Measurements from ENCODE around the gene LENG8.

The LENG8 gene

GRCh38 chr19:54433697-54434096 is 15.3 kb upstream of the LENG8 start:
- DNase-seq (ENCODE audit: low read depth), result no peak
- H3K4me3 ChIP-seq (ENCODE audit: control insufficient read depth, low read depth, low read length), result no peak overlapping the region

GRCh38 chr19:54434112-54434872 is 14.7 kb upstream of the LENG8 start:
- no peak for DNase-seq (ENCODE audit: low read depth)
- no peak overlapping the region for H3K4me3 ChIP-seq (ENCODE audit: control insufficient read depth, low read depth, low read length)
- TF ChIP-seq CTCF (conservative IDR thresholded peaks at IDR 0.05; ENCODE audit: control insufficient read depth, insufficient read depth, low read depth, low read length), result no peak

More at GRCh38 chr19:54433697-54434096, 15.3 kb upstream of the LENG8 start:
- no peak for TF ChIP-seq CTCF (conservative IDR thresholded peaks at IDR 0.05; ENCODE audit: control insufficient read depth, insufficient read depth, low read depth, low read length)

- TF ChIP-seq CTCF (conservative IDR thresholded peaks at IDR 0.05; ENCODE audit: control insufficient read depth, insufficient read depth, low read depth, low read length), result no peak
- no peak overlapping the region for H3K4me3 ChIP-seq (ENCODE audit: control insufficient read depth, low read depth, low read length)
- no peak for DNase-seq (ENCODE audit: low read depth)
These were observed 14.2 kb upstream of the LENG8 start for GRCh38 chr19:54434873-54435214.

GRCh38 chr19:54435551-54436016 is 13.4 kb upstream of the LENG8 start:
- no peak for TF ChIP-seq CTCF (conservative IDR thresholded peaks at IDR 0.05; ENCODE audit: control insufficient read depth, insufficient read depth, low read depth, low read length)
- H3K4me3 ChIP-seq (ENCODE audit: control insufficient read depth, low read depth, low read length), result no peak overlapping the region
- no peak for DNase-seq (ENCODE audit: low read depth)

GRCh38 chr19:54436031-54436523 is 12.9 kb upstream of the LENG8 start:
- no peak overlapping the region for H3K4me3 ChIP-seq (ENCODE audit: control insufficient read depth, low read depth, low read length)
- no peak for DNase-seq (ENCODE audit: low read depth)

GRCh38 chr19:54436628-54437252 is 12.3 kb upstream of the LENG8 start:
- DNase-seq (ENCODE audit: low read depth), result no peak
- H3K4me3 ChIP-seq (ENCODE audit: control insufficient read depth, low read depth, low read length), result no peak overlapping the region
- no peak for TF ChIP-seq CTCF (conservative IDR thresholded peaks at IDR 0.05; ENCODE audit: control insufficient read depth, insufficient read depth, low read depth, low read length)

More at GRCh38 chr19:54436031-54436523, 12.9 kb upstream of the LENG8 start:
- no peak for TF ChIP-seq CTCF (conservative IDR thresholded peaks at IDR 0.05; ENCODE audit: control insufficient read depth, insufficient read depth, low read depth, low read length)
